Ureter (tissue), 1 donor: ENCODE results near the gene ARRDC5. TPM values are rescaled to one million over a fixed set of nuclear protein-coding genes. Genes with fewer than 3 reads are reported as not detected.

Experiments
- total RNA-seq: library from RNA; stranded (reverse); gene quantifications from one replicate; pipeline ENCODE4 v1.2.4, GENCODE V29; 2023
- donor health status: DM: yes; HTN: yes; CAD: no.

ARRDC5 gene
- total RNA-seq, 1 donor from 2014 or later = 1.1 TPM

Other genes starting within 250 kb of the ARRDC5 start
- 58.3 TPM for gene MYDGF, start 232.6 kb downstream of the ARRDC5 start, total RNA-seq
- gene DPP9, start 179.1 kb downstream of the ARRDC5 start, total RNA-seq = 94.8 TPM
- 12.2 TPM for gene FEM1A, start 111.2 kb downstream of the ARRDC5 start, total RNA-seq
- gene TICAM1, start 71.2 kb downstream of the ARRDC5 start, total RNA-seq = 13.1 TPM
- 35.7 TPM for gene PLIN3, start 35.2 kb downstream of the ARRDC5 start, total RNA-seq
- gene UHRF1, start 6.6 kb upstream of the ARRDC5 start, total RNA-seq = 1.9 TPM
- 58.3 TPM for gene KDM4B, start 66.2 kb upstream of the ARRDC5 start, total RNA-seq